SK-N-SH treated with all-trans-retinoic acid at 6 μM for 48 hours (cell line): ENCODE data around the gene ALDH1B1.
"Not testable (repeated sequence)": the region's sequence is repeated elsewhere in the genome, so short reads cannot be mapped to it uniquely, and the experiment has no call there.

ENCODE experiments used
- ATAC-seq: fragments of 200-7000 bp; cut with Tn5 transposase; 3 replicates; pipeline ENCODE4 v1.9.1; 2020; ENCODE audit warnings: mild to moderate bottlenecking, moderate library complexity
- ARNTL ChIP-seq: fragments of 450-650 bp; formaldehyde crosslinking; IDR thresholded peaks from 2 replicates; pipeline ENCODE4 v1.5.0; 2020; ENCODE audit warnings: low read depth, mild to moderate bottlenecking, moderate library complexity, borderline replicate concordance
- BACH2 ChIP-seq: fragments of 250-450 bp; sonication (Bioruptor Pico); IDR thresholded peaks from 2 replicates; pipeline ENCODE4 v1.9.0; 2021; ENCODE audit warnings: mild to moderate bottlenecking, borderline replicate concordance
- CREB5 ChIP-seq: fragments of 250-450 bp; sonication (Bioruptor Pico); IDR thresholded peaks from 2 replicates; pipeline ENCODE4 v1.5.1; 2020; ENCODE audit warnings: low read depth, mild to moderate bottlenecking, moderate library complexity
- CSDC2 ChIP-seq: fragments of 250-450 bp; sonication (Bioruptor Pico); IDR thresholded peaks from 2 replicates; pipeline ENCODE4 v1.5.0; 2020; ENCODE audit warnings: mild to moderate bottlenecking, moderate library complexity
- CSRNP3 ChIP-seq: fragments of 250-450 bp; sonication (Bioruptor Pico); IDR thresholded peaks from 2 replicates; pipeline ENCODE4 v1.5.1; 2021; ENCODE audit warnings: mild to moderate bottlenecking, moderate library complexity
- ESRRG ChIP-seq: fragments of 250-450 bp; sonication (Bioruptor Pico); IDR thresholded peaks from 2 replicates; pipeline ENCODE4 v1.6.1; 2021; ENCODE audit warnings: mild to moderate bottlenecking
- GLIS3 ChIP-seq: fragments of 250-450 bp; sonication (Bioruptor Pico); IDR thresholded peaks from 2 replicates; pipeline ENCODE4 v1.5.0; 2020; ENCODE audit warnings: mild to moderate bottlenecking, moderate library complexity
- ISL1 ChIP-seq: fragments of 250-450 bp; sonication (Bioruptor Pico); IDR thresholded peaks from 2 replicates; pipeline ENCODE4 v2.1.2; 2022; ENCODE audit warnings: mild to moderate bottlenecking, moderate library complexity
- OSR1 ChIP-seq: fragments of 250-450 bp; sonication (Bioruptor Pico); IDR thresholded peaks from 2 replicates; pipeline ENCODE4 v1.8.0; 2022; ENCODE audit warnings: moderate library complexity, mild to moderate bottlenecking, inconsistent platforms
- PATZ1 ChIP-seq: fragments of 250-450 bp; sonication (Bioruptor Pico); IDR thresholded peaks from 2 replicates; pipeline ENCODE4 v1.8.0; 2020; ENCODE audit warnings: mild to moderate bottlenecking, moderate library complexity, borderline replicate concordance
- POU6F1 ChIP-seq: fragments of 250-450 bp; sonication (Bioruptor Pico); IDR thresholded peaks from 2 replicates; pipeline ENCODE4 v1.8.0; 2021; ENCODE audit warnings: low read depth, mild to moderate bottlenecking, moderate library complexity, borderline replicate concordance
- PPARA ChIP-seq: fragments of 250-450 bp; sonication (Bioruptor Pico); IDR thresholded peaks from 2 replicates; pipeline ENCODE4 v1.5.0; 2020; ENCODE audit warnings: mild to moderate bottlenecking, borderline replicate concordance
- RARB ChIP-seq: fragments of 250-450 bp; sonication (Bioruptor Pico); IDR thresholded peaks from 2 replicates; pipeline ENCODE4 v1.8.0; 2021; ENCODE audit warnings: mild to moderate bottlenecking, moderate library complexity
- SNAI2 ChIP-seq: fragments of 250-450 bp; sonication (Bioruptor Pico); IDR thresholded peaks from 2 replicates; pipeline ENCODE4 v1.5.0; 2020; ENCODE audit warnings: mild to moderate bottlenecking, moderate library complexity
- TCF4 ChIP-seq: fragments of 250-450 bp; sonication (Bioruptor Pico); IDR thresholded peaks from 2 replicates; pipeline ENCODE4 v1.8.0; 2021; ENCODE audit warnings: mild to moderate bottlenecking, moderate library complexity, borderline replicate concordance
- TSHZ2 ChIP-seq: fragments of 250-450 bp; sonication (Bioruptor Pico); IDR thresholded peaks from 2 replicates; pipeline ENCODE4 v1.5.0; 2020; ENCODE audit warnings: mild to moderate bottlenecking, moderate library complexity
- ZC3H10 ChIP-seq: fragments of 250-450 bp; sonication (Bioruptor Pico); IDR thresholded peaks from 2 replicates; pipeline ENCODE4 v1.5.1; 2021; ENCODE audit warnings: mild to moderate bottlenecking, moderate library complexity
- ZFP3 ChIP-seq: fragments of 250-450 bp; sonication (Bioruptor Pico); IDR thresholded peaks from 2 replicates; pipeline ENCODE4 v1.5.0; 2020; ENCODE audit warnings: mild to moderate bottlenecking, moderate library complexity
- ZFP30 ChIP-seq: fragments of 450-650 bp; formaldehyde crosslinking; IDR thresholded peaks from 2 replicates; pipeline ENCODE4 v1.5.0; 2022; ENCODE audit warnings: mild to moderate bottlenecking, moderate library complexity
- ZNF70 ChIP-seq: fragments of 450-650 bp; formaldehyde crosslinking; IDR thresholded peaks from 2 replicates; pipeline ENCODE4 v1.5.0; 2020; ENCODE audit warnings: mild to moderate bottlenecking, moderate library complexity

Gene ALDH1B1

GRCh38 chr9:38395653-38396370 lies 3.3 kb downstream of the ALDH1B1 start:
- TF ChIP-seq ZFP30 (CRISPR knock-in tag) = no peak
- TF ChIP-seq ESRRG (CRISPR knock-in tag) = no peak
- TF ChIP-seq GLIS3 (CRISPR knock-in tag) = no peak
- no peak for TF ChIP-seq ZFP3
- TF ChIP-seq CSDC2 (CRISPR knock-in tag) = no peak
- no peak for TF ChIP-seq OSR1 (CRISPR knock-in tag)
- no peak for TF ChIP-seq PATZ1
- TF ChIP-seq ZC3H10 = no peak
- TF ChIP-seq TSHZ2 (CRISPR knock-in tag) = no peak
- no peak for TF ChIP-seq CREB5
- no peak for TF ChIP-seq PPARA (CRISPR knock-in tag)
- TF ChIP-seq ISL1 (CRISPR knock-in tag) = no peak
- no peak for TF ChIP-seq CSRNP3
- no peak for TF ChIP-seq ARNTL (CRISPR knock-in tag)
- TF ChIP-seq RARB (CRISPR knock-in tag) = no peak
- TF ChIP-seq TCF4 (CRISPR knock-in tag) = no peak
- no peak for ATAC-seq

GRCh38 chr9:38396371-38396671 lies 3.8 kb downstream of the ALDH1B1 start:
- TF ChIP-seq ISL1 (CRISPR knock-in tag) (no peak), ZNF70 (CRISPR knock-in tag) (no peak), RARB (CRISPR knock-in tag) (no peak), POU6F1 (CRISPR knock-in tag) (no peak), ZFP3 (no peak), SNAI2 (CRISPR knock-in tag) (no peak), BACH2 (CRISPR knock-in tag) (no peak), TSHZ2 (CRISPR knock-in tag) (no peak)
- no peak for ATAC-seq

- not testable (repeated sequence) for ATAC-seq
Measured at GRCh38 chr9:38399191-38399590, 6.7 kb downstream of the ALDH1B1 start.
